Measurements from ENCODE around the gene CYBC1.
A peak's percentile ranks its signal among the peaks of the same experiment; 100 is the strongest.

CYBC1 gene

GRCh38 chr17:82450357-82451106 lies at the start of gene CYBC1:
Gene CYBC1 (minus strand): TSS chr17:82450752. CDS start chr17:82449254, 1,498 bp downstream.
- H3K4me1 Mint-ChIP-seq, result peaks cover 22 to 35% of the 10 kb centered on the region in 2 donors
- peaks cover 14 to 21% of the 10 kb centered on the region in 2 donors for H3K36me3 Mint-ChIP-seq
- H3K9me3 Mint-ChIP-seq, result no peaks in the 10 kb centered on the region

GRCh38 chr17:82497483-82498405 lies 47.2 kb upstream of the CYBC1 start:
- peak; percentile 34 for DNase-seq
- Mint-ChIP-seq H3K36me3 (peaks cover 2 to 9% of the 10 kb centered on the region in 2 donors), H3K4me3 (peak overlapping the region; percentile 84 to 88), H3K4me1 (peaks cover 23 to 41% of the 10 kb centered on the region in 2 donors), H3K27ac (peak overlapping the region; percentile 89), H3K9me3 (no peaks in the 10 kb centered on the region), H3K27me3 (peaks cover 0 to 6% of the 10 kb centered on the region in 2 donors)
- peak; percentile 26 to 44 for ATAC-seq (replicated peaks)

More at GRCh38 chr17:82450357-82451106, at the start of gene CYBC1:
- H3K27me3 Mint-ChIP-seq, result no peaks in the 10 kb centered on the region
- DNase-seq, result peak; percentile 86
- peak; percentile 55 to 62 for ATAC-seq (replicated peaks)
- peak within 1 kb of the TSS; percentile 100 for H3K27ac Mint-ChIP-seq
- H3K4me3 Mint-ChIP-seq, result peak within 1 kb of the TSS; percentile 92 to 97

GRCh38 chr17:82496529-82497434 lies 46.2 kb upstream of the CYBC1 start:
- no peaks in the 10 kb centered on the region for H3K9me3 Mint-ChIP-seq
- H3K36me3 Mint-ChIP-seq, result peaks cover 2 to 9% of the 10 kb centered on the region in 2 donors
- peak overlapping the region; percentile 80 for H3K27ac Mint-ChIP-seq
- peak; percentile 88 for DNase-seq
- peaks cover 23 to 41% of the 10 kb centered on the region in 2 donors for H3K4me1 Mint-ChIP-seq
- H3K4me3 Mint-ChIP-seq, result peak overlapping the region; percentile 74 to 88
- ATAC-seq (replicated peaks), result peak; percentile 64 to 76
- peaks cover 0 to 6% of the 10 kb centered on the region in 2 donors for H3K27me3 Mint-ChIP-seq

GRCh38 chr17:82495844-82496528 lies 45.4 kb upstream of the CYBC1 start:
- Mint-ChIP-seq H3K4me3 (peak overlapping the region; percentile 74 to 88), H3K36me3 (peaks cover 2 to 9% of the 10 kb centered on the region in 2 donors), H3K27me3 (peaks cover 0 to 6% of the 10 kb centered on the region in 2 donors), H3K9me3 (no peaks in the 10 kb centered on the region), H3K4me1 (peaks cover 23 to 41% of the 10 kb centered on the region in 2 donors), H3K27ac (peak overlapping the region; percentile 71)
- no peak for DNase-seq
- no peak for ATAC-seq (replicated peaks)

- H3K36me3 Mint-ChIP-seq, result peaks cover 3 to 9% of the 10 kb centered on the region in 2 donors
- peak; percentile 82 to 83 for ATAC-seq (replicated peaks)
- H3K27me3 Mint-ChIP-seq, result peaks cover 0 to 6% of the 10 kb centered on the region in 2 donors
- peak overlapping the region; percentile 99 for H3K27ac Mint-ChIP-seq
- no peaks in the 10 kb centered on the region for H3K9me3 Mint-ChIP-seq
- peak overlapping the region; percentile 75 to 83 for H3K4me3 Mint-ChIP-seq
- peaks cover 23 to 45% of the 10 kb centered on the region in 2 donors for H3K4me1 Mint-ChIP-seq
- DNase-seq, result peak; percentile 85
These were observed 43.9 kb upstream of the CYBC1 start for GRCh38 chr17:82494236-82495055.

GRCh38 chr17:82493226-82493781 lies 42.8 kb upstream of the CYBC1 start:
- Mint-ChIP-seq H3K4me1 (peaks cover 19 to 39% of the 10 kb centered on the region in 2 donors), H3K4me3 (no peak overlapping the region), H3K27ac (no peak overlapping the region), H3K36me3 (peaks cover 9 to 14% of the 10 kb centered on the region in 2 donors), H3K9me3 (no peaks in the 10 kb centered on the region), H3K27me3 (peaks cover 0 to 6% of the 10 kb centered on the region in 2 donors)
- DNase-seq (no peak), ATAC-seq (replicated peaks) (no peak)

- Mint-ChIP-seq H3K27ac (no peak overlapping the region), H3K36me3 (peaks cover 9 to 16% of the 10 kb centered on the region in 2 donors), H3K27me3 (peaks cover 0 to 6% of the 10 kb centered on the region in 2 donors), H3K9me3 (no peaks in the 10 kb centered on the region), H3K4me1 (peaks cover 14 to 34% of the 10 kb centered on the region in 2 donors), H3K4me3 (no peak overlapping the region)
- ATAC-seq (replicated peaks), result no peak
- no peak for DNase-seq
These were observed 42.2 kb upstream of the CYBC1 start for GRCh38 chr17:82492643-82493225.

- Mint-ChIP-seq H3K4me3 (no peak overlapping the region), H3K9me3 (no peaks in the 10 kb centered on the region), H3K27ac (no peak overlapping the region), H3K4me1 (peaks cover 14 to 26% of the 10 kb centered on the region in 2 donors), H3K27me3 (peaks cover 0 to 6% of the 10 kb centered on the region in 2 donors), H3K36me3 (peaks cover 11 to 24% of the 10 kb centered on the region in 2 donors)
- ATAC-seq (replicated peaks) (no peak), DNase-seq (no peak)
These were observed 41.0 kb upstream of the CYBC1 start for GRCh38 chr17:82491533-82491932.

GRCh38 chr17:82491196-82491530 lies 40.6 kb upstream of the CYBC1 start:
- no peak for DNase-seq
- peaks cover 0 to 6% of the 10 kb centered on the region in 2 donors for H3K27me3 Mint-ChIP-seq
- no peak overlapping the region for H3K27ac Mint-ChIP-seq
- peaks cover 15 to 23% of the 10 kb centered on the region in 2 donors for H3K4me1 Mint-ChIP-seq
- no peak overlapping the region for H3K4me3 Mint-ChIP-seq
- no peak for ATAC-seq (replicated peaks)
- no peaks in the 10 kb centered on the region for H3K9me3 Mint-ChIP-seq
- H3K36me3 Mint-ChIP-seq, result peaks cover 14 to 28% of the 10 kb centered on the region in 2 donors

- DNase-seq (no peak), ATAC-seq (replicated peaks) (no peak)
- H3K4me3 Mint-ChIP-seq, result no peak overlapping the region
- peaks cover 14 to 23% of the 10 kb centered on the region in 2 donors for H3K4me1 Mint-ChIP-seq
- H3K27me3 Mint-ChIP-seq, result peaks cover 0 to 6% of the 10 kb centered on the region in 2 donors
- H3K36me3 Mint-ChIP-seq, result peaks cover 17 to 31% of the 10 kb centered on the region in 2 donors
- H3K9me3 Mint-ChIP-seq, result no peaks in the 10 kb centered on the region
- H3K27ac Mint-ChIP-seq, result no peak overlapping the region
These were observed 40.1 kb upstream of the CYBC1 start for GRCh38 chr17:82490512-82491195.

GRCh38 chr17:82489851-82490511 lies 39.4 kb upstream of the CYBC1 start:
- Mint-ChIP-seq H3K4me3 (no peak overlapping the region), H3K27ac (no peak overlapping the region), H3K4me1 (peaks cover 14 to 23% of the 10 kb centered on the region in 2 donors), H3K27me3 (peaks cover 0 to 6% of the 10 kb centered on the region in 2 donors), H3K36me3 (peaks cover 22 to 35% of the 10 kb centered on the region in 2 donors), H3K9me3 (no peaks in the 10 kb centered on the region)
- no peak for DNase-seq
- ATAC-seq (replicated peaks), result no peak

Data from stimulated activated naive B cell treated with anti-CD40 and anti-IgM and Interleukin-4, amounts not matched to agents 10 μg/mL and 1 μg/mL and 100 μg/mL, for 72 hours (primary cell).